ENCODE data around the gene UNC93B1. TPM values are rescaled to one million over a fixed set of nuclear protein-coding genes. Genes with fewer than 3 reads are reported as not detected.

Gene UNC93B1
- total and polyA plus RNA-seq, 2 donors (not counting 1 experiment from before 2014, with no cell fraction given): 15.7 to 20.0 TPM

DNA sequence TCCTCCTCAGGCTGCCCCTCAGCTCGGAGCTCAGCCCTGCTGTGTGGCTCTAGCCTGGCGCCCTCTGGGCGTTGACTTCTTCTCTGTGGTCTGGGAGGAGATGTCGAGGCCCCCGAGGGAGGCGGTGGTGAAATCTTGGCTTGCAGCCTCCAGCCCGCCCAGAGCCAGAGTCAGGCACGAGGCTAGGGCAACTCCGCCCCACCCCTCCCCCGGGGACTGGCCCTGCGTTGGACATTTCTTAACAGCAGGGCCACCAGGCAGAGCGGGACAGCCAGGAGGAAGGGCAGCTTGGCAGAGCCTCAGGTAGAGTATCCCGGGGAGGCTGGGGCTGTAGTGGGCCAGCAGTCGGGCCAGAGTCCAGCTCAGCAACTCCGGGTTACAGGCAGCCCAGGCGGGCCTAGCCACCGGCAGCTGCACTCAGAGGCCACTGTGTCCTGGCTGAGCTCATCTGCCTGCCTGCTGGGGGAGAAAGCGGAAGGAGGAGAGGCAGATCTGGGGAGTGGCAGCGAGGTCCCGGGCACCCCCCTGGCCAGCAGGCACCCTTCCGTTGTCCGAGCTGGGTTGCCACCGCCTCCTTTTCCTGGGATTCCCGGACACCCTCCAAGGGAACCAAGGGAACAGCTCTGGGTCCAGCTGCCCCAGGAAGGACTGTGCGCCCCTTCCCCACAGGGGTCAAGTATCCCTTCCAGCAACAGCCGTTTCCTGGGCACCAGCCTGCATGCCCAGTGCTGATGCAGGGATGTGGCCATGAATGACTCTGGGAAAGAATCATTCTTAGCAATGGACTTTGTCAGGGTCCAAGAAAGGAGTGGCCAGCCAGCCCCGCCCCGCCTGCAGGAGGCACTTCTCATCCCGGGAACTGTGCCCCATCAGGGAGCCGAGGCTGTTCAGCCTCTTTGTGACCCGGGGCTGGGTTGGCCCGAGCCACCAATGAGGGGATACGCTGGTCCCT, 6.5 kb upstream of the UNC93B1 start, which contains the start of gene ALDH3B1:
TSS of gene ALDH3B1 (plus strand) at position 238 of the 952 bp plus-strand sequence. CDS start 4,971 bp downstream, outside the sequence.
- Histone ChIP-seq H4K20me1 (ENCODE audit: control insufficient read depth, extremely low read depth, insufficient read depth, low read length) (no peaks in the 10 kb centered on the region), H3K4me2 (ENCODE audit: extremely low read depth, insufficient read depth, low read length) (peak within 1 kb of the TSS; percentile 85), H3K9ac (ENCODE audit: insufficient read depth, low read length) (peak within 1 kb of the TSS; percentile 95), H3K79me2 (ENCODE audit: control insufficient read depth, insufficient read depth, low read length) (peaks cover 21% of the 10 kb centered on the region), H3K4me3 (replicated peaks in 1 of 4; ENCODE audit: control extremely low read depth in 1 of 4, insufficient read depth in 1 of 4, low read depth in 3 of 4, low read length in 4 of 4) (peak within 1 kb of the TSS; percentile 52 to 67 (median 60)), H3K4me1 (ENCODE audit: control insufficient read depth, extremely low read depth, insufficient read depth, low read length) (peaks cover 33% of the 10 kb centered on the region), H3K36me3 (ENCODE audit: control insufficient read depth, insufficient read depth, low read length) (peaks cover 6% of the 10 kb centered on the region), H3K27ac (ENCODE audit: insufficient read depth, low read length) (peak within 1 kb of the TSS; percentile 97), H3K27me3 (ENCODE audit: control insufficient read depth, insufficient read depth, low read length) (no peaks in the 10 kb centered on the region), H3K9me3 (ENCODE audit: control insufficient read depth, insufficient read depth, low read depth, low read length) (no peaks in the 10 kb centered on the region), H2AFZ (ENCODE audit: low read length) (no peak within 1 kb of the TSS)
- no peak for TF ChIP-seq EZH2 (IDR thresholded peaks at IDR 0.05; ENCODE audit: low read length, missing control alignments)
- TF ChIP-seq, protein P1, sequence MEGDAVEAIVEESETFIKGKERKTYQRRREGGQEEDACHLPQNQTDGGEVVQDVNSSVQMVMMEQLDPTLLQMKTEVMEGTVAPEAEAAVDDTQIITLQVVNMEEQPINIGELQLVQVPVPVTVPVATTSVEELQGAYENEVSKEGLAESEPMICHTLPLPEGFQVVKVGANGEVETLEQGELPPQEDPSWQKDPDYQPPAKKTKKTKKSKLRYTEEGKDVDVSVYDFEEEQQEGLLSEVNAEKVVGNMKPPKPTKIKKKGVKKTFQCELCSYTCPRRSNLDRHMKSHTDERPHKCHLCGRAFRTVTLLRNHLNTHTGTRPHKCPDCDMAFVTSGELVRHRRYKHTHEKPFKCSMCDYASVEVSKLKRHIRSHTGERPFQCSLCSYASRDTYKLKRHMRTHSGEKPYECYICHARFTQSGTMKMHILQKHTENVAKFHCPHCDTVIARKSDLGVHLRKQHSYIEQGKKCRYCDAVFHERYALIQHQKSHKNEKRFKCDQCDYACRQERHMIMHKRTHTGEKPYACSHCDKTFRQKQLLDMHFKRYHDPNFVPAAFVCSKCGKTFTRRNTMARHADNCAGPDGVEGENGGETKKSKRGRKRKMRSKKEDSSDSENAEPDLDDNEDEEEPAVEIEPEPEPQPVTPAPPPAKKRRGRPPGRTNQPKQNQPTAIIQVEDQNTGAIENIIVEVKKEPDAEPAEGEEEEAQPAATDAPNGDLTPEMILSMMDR (conservative IDR thresholded peaks at IDR 0.05 in 1 of 2, IDR thresholded peaks at IDR 0.05 in 1 of 2; ENCODE audit: low read depth in 1 of 2, low read length in 2 of 2): no peak
- DNase-seq (ENCODE audit: low read depth in 2 of 2): peak; percentile 74 to 91

GRCh38 chr11:68009391-68010089, 5.6 kb upstream of the UNC93B1 start:
- Histone ChIP-seq H2AFZ (ENCODE audit: low read length) (no peak overlapping the region), H3K27me3 (ENCODE audit: control insufficient read depth, insufficient read depth, low read length) (no peaks in the 10 kb centered on the region), H3K79me2 (ENCODE audit: control insufficient read depth, insufficient read depth, low read length) (peaks cover 21% of the 10 kb centered on the region), H3K27ac (ENCODE audit: insufficient read depth, low read length) (peak overlapping the region; percentile 97), H3K9ac (ENCODE audit: insufficient read depth, low read length) (peak overlapping the region; percentile 38), H3K4me2 (ENCODE audit: extremely low read depth, insufficient read depth, low read length) (peak overlapping the region; percentile 60), H4K20me1 (ENCODE audit: control insufficient read depth, extremely low read depth, insufficient read depth, low read length) (no peaks in the 10 kb centered on the region), H3K9me3 (ENCODE audit: control insufficient read depth, insufficient read depth, low read depth, low read length) (no peaks in the 10 kb centered on the region), H3K4me1 (ENCODE audit: control insufficient read depth, extremely low read depth, insufficient read depth, low read length) (peaks cover 29% of the 10 kb centered on the region), H3K36me3 (ENCODE audit: control insufficient read depth, insufficient read depth, low read length) (peaks cover 6% of the 10 kb centered on the region), H3K4me3 (replicated peaks in 1 of 4; ENCODE audit: control extremely low read depth in 1 of 4, insufficient read depth in 1 of 4, low read depth in 3 of 4, low read length in 4 of 4) (peak overlapping the region in 2 of 4 experiments; percentile 62 to 67)
- TF ChIP-seq, protein P1 (conservative IDR thresholded peaks at IDR 0.05 in 1 of 2, IDR thresholded peaks at IDR 0.05 in 1 of 2; ENCODE audit: low read depth in 1 of 2, low read length in 2 of 2): peak in 1 of 2 donors; percentile 30
- no peak for TF ChIP-seq EZH2 (IDR thresholded peaks at IDR 0.05; ENCODE audit: low read length, missing control alignments)
- DNase-seq (ENCODE audit: low read depth in 2 of 2): peak; percentile 38 to 62

Data from fibroblast of lung (primary cell).